Left lung (tissue), 10 donors: ENCODE data around the gene CACNA2D3. TPM values are rescaled to one million over a fixed set of nuclear protein-coding genes. Genes with fewer than 3 reads are reported as not detected.

Source experiments
- ATAC-seq: fragments of 200-7000 bp; cut with Tn5 transposase; one replicate; pipeline ENCODE4 v1.9.1; 2020; ENCODE audit warnings: moderate library complexity
- DNase-seq, 4 donors: peaks; one replicate each; pipeline ENCODE4 v3.0.0-alpha.2; 2013 to 2020
- H3K27ac ChIP-seq, 2 donors: fragments of 200-600 bp; sonication (generic) in 1 of 2; one replicate each; pipeline versions ENCODE4 v1.5.0 to v1.8.0; 2020 to 2021
- H3K27me3 ChIP-seq, 2 donors: fragments of 200-600 bp; sonication (generic) in 1 of 2; one replicate each; pipeline versions ENCODE4 v1.5.0 to v1.8.0; 2020 to 2021
- H3K36me3 ChIP-seq, 2 donors: fragments of 200-600 bp; sonication (generic) in 1 of 2; one replicate each; pipeline versions ENCODE4 v1.5.0 to v1.8.0; 2020 to 2021
- H3K4me1 ChIP-seq, 2 donors: fragments of 200-600 bp; one replicate each; pipeline ENCODE4 v1.8.0; 2021
- H3K4me3 ChIP-seq, 2 donors: fragments of 200-600 bp; sonication (generic) in 1 of 2; one replicate each; pipeline versions ENCODE4 v1.5.0 to v1.8.0; 2020 to 2021; ENCODE audit warnings: mild to moderate bottlenecking in 1 of 2
- H3K9me3 ChIP-seq, 2 donors: fragments of 200-600 bp; sonication (generic) in 1 of 2; one replicate each; pipeline versions ENCODE4 v1.5.0 to v1.8.0; 2020 to 2021
- CTCF ChIP-seq, 2 donors: fragments of 200-600 bp; sonication (generic) in 1 of 2; IDR thresholded peaks; one replicate each; pipeline versions ENCODE4 v1.5.0 to v1.8.0; 2021; ENCODE audit warnings: antibody characterized with exemption in 2 of 2
- intact Hi-C, 2 donors: fragments of 100-400 bp; cut with DNase I; formaldehyde crosslinking; loops; one replicate each; pipeline versions ENCODE4 v1.11.2 to v1.14.2; 2022
- polyA plus RNA-seq, 6 donors: library from polyadenylated mRNA; unstranded; fragments of 120-200 nt; gene quantifications; one replicate each; pipeline ENCODE4 v1.2.1, GENCODE V29; 2013; ENCODE audit not compliant: insufficient read length in 6 of 6
- total RNA-seq, 2 donors: library from RNA; stranded (reverse); fragmentation: NEBNext Ultra II Directional; extraction: Animal tissue kit (Norgen Biotek cat#: 25700); gene quantifications; one replicate each; pipeline ENCODE4 v1.2.1, GENCODE V29; 2021
- donor health status: DM: no; HTN: yes; CAD: no.
- donor health status: DM: no; HTN: no; CAD: no.

Gene CACNA2D3
- total and polyA plus RNA-seq, 8 donors, result 1.1 to 2.7 (median 1.5) TPM

GRCh38 chr3:54530944-54531343, 408.6 kb downstream of the CACNA2D3 start:
- no peak for ATAC-seq
- intact Hi-C loops, result no loop called here
- H3K27me3 ChIP-seq, result no peaks in the 10 kb centered on the region
- H3K36me3 ChIP-seq, result no peaks in the 10 kb centered on the region
- H3K9me3 ChIP-seq, result peaks cover 0 to 15% of the 10 kb centered on the region in 2 donors
- TF ChIP-seq CTCF (IDR thresholded peaks at IDR 0.05), result no peak
- H3K4me3 ChIP-seq, result no peak overlapping the region
- no peak overlapping the region for H3K27ac ChIP-seq
- DNase-seq, result no peak
- H3K4me1 ChIP-seq, result no peaks in the 10 kb centered on the region

- Histone ChIP-seq H3K4me3 (no peak overlapping the region), H3K27ac (no peak overlapping the region), H3K27me3 (no peaks in the 10 kb centered on the region), H3K9me3 (peaks cover 0 to 9% of the 10 kb centered on the region in 2 donors), H3K36me3 (no peaks in the 10 kb centered on the region), H3K4me1 (no peaks in the 10 kb centered on the region)
- DNase-seq (no peak), ATAC-seq (no peak)
- TF ChIP-seq CTCF (IDR thresholded peaks at IDR 0.05), result no peak
- intact Hi-C loops, result no loop called here
Observed at GRCh38 chr3:54531741-54532140, 409.4 kb downstream of the CACNA2D3 start.

- Histone ChIP-seq H3K4me1 (no peaks in the 10 kb centered on the region), H3K36me3 (no peaks in the 10 kb centered on the region), H3K9me3 (no peaks in the 10 kb centered on the region), H3K27ac (no peak overlapping the region), H3K27me3 (no peaks in the 10 kb centered on the region), H3K4me3 (no peak overlapping the region)
- DNase-seq (no peak), ATAC-seq (no peak)
- no peak for TF ChIP-seq CTCF (IDR thresholded peaks at IDR 0.05)
- intact Hi-C loops, result no loop called here
Observed at GRCh38 chr3:54533856-54534255, 411.5 kb downstream of the CACNA2D3 start.

GRCh38 chr3:54535619-54536018, 413.3 kb downstream of the CACNA2D3 start:
- no peaks in the 10 kb centered on the region for H3K27me3 ChIP-seq
- no peak for TF ChIP-seq CTCF (IDR thresholded peaks at IDR 0.05)
- intact Hi-C loops, result no loop called here
- H3K9me3 ChIP-seq, result no peaks in the 10 kb centered on the region
- H3K4me1 ChIP-seq, result no peaks in the 10 kb centered on the region
- H3K36me3 ChIP-seq, result no peaks in the 10 kb centered on the region
- H3K4me3 ChIP-seq, result no peak overlapping the region
- no peak overlapping the region for H3K27ac ChIP-seq
- DNase-seq, result no peak
- ATAC-seq, result no peak

GRCh38 chr3:54536450-54536849, 414.1 kb downstream of the CACNA2D3 start:
- no peak overlapping the region for H3K4me3 ChIP-seq
- no peaks in the 10 kb centered on the region for H3K4me1 ChIP-seq
- H3K36me3 ChIP-seq, result no peaks in the 10 kb centered on the region
- no peak for TF ChIP-seq CTCF (IDR thresholded peaks at IDR 0.05)
- ATAC-seq (no peak), DNase-seq (no peak)
- intact Hi-C loops, result no loop called here
- H3K27ac ChIP-seq, result no peak overlapping the region
- no peaks in the 10 kb centered on the region for H3K9me3 ChIP-seq
- H3K27me3 ChIP-seq, result no peaks in the 10 kb centered on the region
